GM18520 (cell line): ENCODE results near the gene NRXN2.
"Not testable (repeated sequence)": the region's sequence is repeated elsewhere in the genome, so short reads cannot be mapped to it uniquely, and the experiment has no call there.

Experiments used
- ATAC-seq: cut with Tn5 transposase; IDR thresholded peaks from one replicate; pipeline ENCODE4 v1.9.1; 2021; ENCODE audit not compliant: unreplicated experiment

The NRXN2 gene

GRCh38 chr11:64595922-64596321, 127.1 kb downstream of the NRXN2 start:
- not testable (repeated sequence) for ATAC-seq

- no peak for ATAC-seq
These were observed 128.6 kb downstream of the NRXN2 start for GRCh38 chr11:64594159-64594939.

- no peak for ATAC-seq
These were observed 129.6 kb downstream of the NRXN2 start for GRCh38 chr11:64593156-64594105.

GRCh38 chr11:64592656-64593055, 130.3 kb downstream of the NRXN2 start:
- no peak for ATAC-seq

DNA sequence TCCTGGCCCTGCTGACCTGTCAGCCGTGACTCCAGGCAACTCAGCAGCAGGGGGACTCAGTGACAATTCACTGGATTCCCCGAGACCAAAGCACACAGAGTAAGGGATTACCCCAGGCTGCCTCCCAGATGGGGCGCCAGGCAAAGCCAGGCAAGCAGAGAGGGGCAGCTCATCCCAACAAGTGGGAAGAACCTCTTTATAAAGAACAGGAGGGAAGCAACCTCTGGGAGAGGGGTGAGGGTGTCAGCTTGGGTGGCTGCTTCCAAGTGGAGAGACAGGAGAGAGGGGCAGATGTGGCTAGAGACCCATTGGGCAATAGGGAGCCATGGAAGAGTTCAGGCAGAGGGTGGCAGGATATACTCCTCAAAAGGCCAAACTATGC, 130.8 kb downstream of the NRXN2 start:
- no peak for ATAC-seq

GRCh38 chr11:64591257-64592233, 131.5 kb downstream of the NRXN2 start:
- no peak for ATAC-seq

DNA sequence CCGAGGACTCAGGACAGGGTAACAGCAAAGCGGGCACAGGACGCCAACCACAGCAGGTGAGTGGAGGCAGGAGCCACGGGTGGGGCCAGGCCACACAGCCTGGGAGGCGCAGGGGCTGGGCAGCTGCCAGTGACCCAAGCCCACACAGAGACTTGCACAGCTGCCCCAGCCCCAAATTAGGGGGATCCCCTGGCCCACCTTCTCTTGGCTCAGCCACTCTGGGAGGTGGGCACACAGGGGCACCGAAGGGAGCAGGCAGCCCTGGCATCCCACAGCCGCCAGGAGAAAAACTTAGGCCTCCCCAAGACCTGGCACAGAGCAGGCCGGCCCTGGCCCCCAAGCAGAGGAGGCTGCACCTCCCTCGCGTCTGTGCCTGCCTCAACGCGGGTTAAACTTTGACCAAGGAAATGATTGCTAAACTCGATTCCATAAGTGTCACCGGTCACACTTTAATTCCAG, 132.2 kb downstream of the NRXN2 start, which contains the start of gene SLC22A12:
TSS of gene SLC22A12 (plus strand) at position 458 of the 459 bp plus-strand sequence. CDS start 337 bp downstream, outside the sequence.
- no peak for ATAC-seq

DNA sequence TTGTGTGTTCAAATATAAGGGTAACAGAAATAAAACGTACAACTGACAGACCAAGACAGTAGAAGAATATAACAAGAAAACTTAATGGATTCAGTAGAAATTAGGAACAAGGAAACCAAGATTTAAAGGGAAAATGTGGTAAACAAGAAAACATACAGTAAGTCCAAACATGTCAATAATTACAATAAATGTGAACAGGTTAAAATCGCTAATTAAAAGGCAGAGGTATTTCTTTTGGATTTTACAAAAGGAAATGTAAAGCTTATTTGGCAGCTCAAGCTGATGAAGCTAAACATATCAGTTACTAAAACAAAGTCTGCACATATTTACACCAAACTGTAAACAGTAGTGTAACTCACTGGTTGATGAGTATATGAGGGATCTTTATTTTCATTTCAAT, 134.3 kb downstream of the NRXN2 start:
- no peak for ATAC-seq

DNA sequence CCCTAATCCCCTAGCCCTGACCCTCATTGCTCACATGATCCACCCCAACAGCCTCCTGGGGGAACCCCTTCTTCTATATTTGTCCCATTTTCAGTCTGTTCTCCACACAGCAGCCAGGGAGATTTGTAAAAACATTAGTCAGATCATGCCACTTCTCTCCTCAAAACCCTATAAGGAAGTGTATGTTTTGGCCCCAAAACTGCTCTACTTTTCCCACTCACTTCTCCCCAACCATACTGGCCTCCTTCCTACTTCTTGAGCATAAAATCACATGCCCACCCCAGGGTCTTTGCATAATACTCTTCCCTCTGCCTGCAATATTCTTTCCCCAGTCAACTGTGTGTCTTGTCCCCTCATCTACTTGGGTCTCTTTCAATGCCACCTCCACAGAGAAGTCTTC, 136.6 kb downstream of the NRXN2 start:
- ATAC-seq: no peak

DNA sequence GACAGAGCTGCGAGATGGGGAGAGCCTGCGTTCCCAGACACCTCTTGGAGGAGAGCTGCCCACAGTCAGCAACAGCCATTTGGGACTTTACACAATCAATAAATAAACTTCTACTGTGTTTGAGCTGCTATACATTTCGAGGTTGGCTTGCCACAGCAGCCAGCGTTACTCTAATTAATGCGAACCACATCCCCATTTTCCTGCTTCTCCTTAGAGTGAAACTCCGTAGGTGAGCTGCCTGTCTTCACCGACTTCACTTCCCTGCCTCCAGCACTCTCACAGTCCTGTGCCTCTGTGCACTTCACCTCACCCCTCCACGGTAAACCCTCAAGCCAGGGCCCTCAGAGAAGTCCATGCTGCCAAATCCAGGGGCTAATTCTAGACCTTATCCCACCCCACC, 137.8 kb downstream of the NRXN2 start:
- no peak for ATAC-seq

- ATAC-seq: no peak
These were observed 139.4 kb downstream of the NRXN2 start for GRCh38 chr11:64583296-64584262.

- no peak for ATAC-seq
These were observed 140.1 kb downstream of the NRXN2 start for GRCh38 chr11:64582885-64583284.

DNA sequence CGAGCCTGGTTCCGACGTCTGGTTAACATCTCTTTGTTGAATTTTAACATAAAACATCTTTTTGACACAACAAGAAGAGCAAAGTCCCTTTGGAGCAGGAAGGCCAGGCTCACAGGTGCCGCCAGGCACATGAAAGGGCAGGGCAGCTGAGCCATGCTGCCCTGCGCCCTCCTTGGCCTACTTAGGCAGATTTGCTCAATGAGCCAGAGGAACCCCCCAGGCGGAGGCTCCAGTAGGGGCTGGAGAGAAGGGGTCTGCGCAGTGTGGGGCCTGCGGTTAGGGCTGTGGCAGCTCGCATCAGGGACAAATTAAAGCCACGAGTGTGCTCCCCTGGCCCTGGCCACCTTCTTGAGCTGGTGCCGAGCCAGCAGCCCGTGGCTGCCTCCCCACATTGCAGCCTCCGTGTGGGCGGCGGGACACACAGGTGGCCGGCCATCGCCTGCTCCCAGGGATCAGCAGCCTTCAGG, 141.9 kb downstream of the NRXN2 start:
- ATAC-seq: no peak

GRCh38 chr11:64580412-64580811, 142.6 kb downstream of the NRXN2 start:
- ATAC-seq: no peak

DNA sequence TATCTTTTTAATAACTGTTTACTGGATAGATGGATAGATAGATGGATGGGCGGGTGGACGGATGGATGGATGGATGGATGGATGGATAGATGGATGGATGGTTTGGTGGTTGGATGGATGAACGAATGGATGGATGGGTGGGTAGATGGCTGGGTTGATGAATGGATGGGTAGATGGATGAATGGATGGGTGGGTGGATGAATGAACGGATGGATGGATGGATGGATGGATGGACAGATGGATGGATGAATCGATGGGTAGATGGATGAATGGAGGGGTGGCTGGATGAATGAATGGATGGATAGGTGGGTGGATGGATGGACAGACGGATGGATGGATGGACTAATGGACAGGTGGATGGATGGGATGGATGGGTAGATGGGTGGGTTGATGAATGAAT, 145.8 kb downstream of the NRXN2 start:
- ATAC-seq: no peak

DNA sequence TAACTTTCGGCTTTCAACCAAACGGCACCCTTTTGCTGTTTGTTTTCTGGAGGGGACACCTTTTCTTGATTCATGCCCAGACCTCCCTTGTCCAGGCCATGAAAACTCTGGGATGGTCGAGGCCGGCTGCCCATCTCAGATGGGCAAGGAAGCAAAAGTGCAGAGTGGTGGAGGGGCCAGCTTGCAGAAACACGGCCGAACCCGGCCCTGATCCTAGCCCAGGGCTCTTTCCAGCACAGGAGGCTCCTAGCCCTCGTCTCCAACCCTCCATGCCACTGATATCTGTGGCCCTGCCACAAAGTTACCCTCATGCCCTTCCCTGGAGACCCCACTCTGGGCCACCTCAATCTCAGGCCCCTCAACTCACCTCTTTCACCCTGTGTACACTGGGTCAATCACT, 150.9 kb downstream of the NRXN2 start:
- no peak for ATAC-seq

DNA sequence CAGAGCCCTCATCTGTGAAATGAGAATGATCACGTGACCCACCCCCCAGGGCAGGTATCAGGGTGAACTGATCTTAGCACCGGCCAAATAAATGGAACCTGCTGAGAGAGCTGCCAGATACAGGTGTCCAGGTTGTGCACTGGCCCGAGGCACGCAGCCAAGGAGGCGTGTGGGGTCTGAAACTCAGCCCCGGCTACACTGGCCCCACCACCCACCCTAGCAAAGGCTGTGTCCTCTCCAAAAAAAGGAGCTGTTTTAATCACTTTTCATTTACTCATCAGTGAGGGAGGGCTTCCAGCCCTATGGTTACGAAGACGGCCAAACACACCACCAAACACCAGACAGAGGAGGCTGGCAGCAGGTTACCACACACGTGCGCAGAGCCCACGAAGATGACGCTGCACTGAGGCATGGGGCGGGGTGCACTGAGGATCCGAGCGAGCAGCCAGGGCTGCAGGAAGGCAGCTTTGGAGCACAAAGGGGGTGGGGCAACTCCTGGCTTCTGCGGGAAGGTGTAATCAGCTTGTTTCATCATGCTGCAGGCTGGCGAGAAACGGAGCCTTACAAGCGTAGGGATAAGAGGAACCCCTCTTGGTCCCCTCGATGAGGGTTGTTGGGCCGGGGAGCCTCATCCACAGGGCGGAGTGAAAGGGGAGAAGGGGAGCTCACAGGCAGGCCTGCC, 151.4 kb downstream of the NRXN2 start:
- ATAC-seq: no peak

DNA sequence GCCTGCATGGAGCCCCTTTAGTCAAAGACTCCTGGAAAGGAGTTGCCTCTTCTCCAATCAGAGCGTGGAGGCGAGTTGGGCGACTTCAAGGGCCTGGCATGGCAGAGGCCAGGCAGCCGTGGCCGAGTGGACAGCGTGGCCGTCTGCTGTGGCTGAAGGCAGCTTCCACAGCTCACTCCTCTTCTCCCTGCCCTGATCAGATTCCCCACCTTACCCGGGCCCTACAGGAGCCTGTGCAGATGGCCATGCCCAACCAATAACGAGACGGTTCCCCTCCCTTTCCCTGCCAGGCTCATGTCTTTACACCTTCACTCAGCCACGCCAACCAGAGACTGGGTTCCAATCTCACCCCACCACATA, 152.0 kb downstream of the NRXN2 start:
- no peak for ATAC-seq

- ATAC-seq: no peak
These were observed 152.7 kb downstream of the NRXN2 start for GRCh38 chr11:64570341-64570740.
